CD4-positive, alpha-beta T cell treated with Interleukin-21 for 1 hour (primary cell): ENCODE data around the gene PADI3.

Source experiments
- DNase-seq: peaks from one replicate; pipeline ENCODE4 v3.0.0-alpha.2; 2020

The PADI3 gene

GRCh38 chr1:17248781-17249180 lies at the start of gene PADI3:
Gene PADI3, plus strand, starts transcription at chr1:17249098. Its CDS starts 40 bp downstream, at chr1:17249138.
- DNase-seq: no peak

GRCh38 chr1:17199267-17200044 lies 49.4 kb upstream of the PADI3 start:
- DNase-seq: no peak

- DNase-seq: no peak
These were observed 48.7 kb upstream of the PADI3 start for GRCh38 chr1:17200246-17200645.

GRCh38 chr1:17200756-17201155 lies 48.1 kb upstream of the PADI3 start:
- DNase-seq: no peak

GRCh38 chr1:17201201-17202021 lies 47.5 kb upstream of the PADI3 start:
- DNase-seq: peak; percentile 50

GRCh38 chr1:17204546-17205440 lies 44.1 kb upstream of the PADI3 start, which contains the start of gene PADI1:
Gene PADI1, plus strand, starts transcription at chr1:17205128. Its CDS starts 90 bp downstream, at chr1:17205218.
- DNase-seq: no peak

GRCh38 chr1:17205652-17206051 lies 43.2 kb upstream of the PADI3 start:
- no peak for DNase-seq

- no peak for DNase-seq
These were observed 42.7 kb upstream of the PADI3 start for GRCh38 chr1:17206196-17206595.

- peak; percentile 11 for DNase-seq
These were observed 41.9 kb upstream of the PADI3 start for GRCh38 chr1:17207046-17207445.

GRCh38 chr1:17207540-17207939 lies 41.4 kb upstream of the PADI3 start:
- no peak for DNase-seq

GRCh38 chr1:17207966-17208418 lies 40.9 kb upstream of the PADI3 start:
- DNase-seq: peak; percentile 39

- no peak for DNase-seq
These were observed 40.4 kb upstream of the PADI3 start for GRCh38 chr1:17208546-17208945.

GRCh38 chr1:17209430-17209829 lies 39.5 kb upstream of the PADI3 start:
- DNase-seq: no peak

- DNase-seq: no peak
These were observed 38.7 kb upstream of the PADI3 start for GRCh38 chr1:17210176-17210575.

- no peak for DNase-seq
These were observed 37.5 kb upstream of the PADI3 start for GRCh38 chr1:17211377-17211776.

GRCh38 chr1:17212009-17212408 lies 36.9 kb upstream of the PADI3 start:
- no peak for DNase-seq

GRCh38 chr1:17212487-17213121 lies 36.3 kb upstream of the PADI3 start:
- DNase-seq: peak; percentile 73

- DNase-seq: no peak
These were observed 35.6 kb upstream of the PADI3 start for GRCh38 chr1:17213148-17213781.

- DNase-seq: no peak
These were observed 35.1 kb upstream of the PADI3 start for GRCh38 chr1:17213782-17214148.

- no peak for DNase-seq
These were observed 33.9 kb upstream of the PADI3 start for GRCh38 chr1:17214876-17215544.

GRCh38 chr1:17215545-17215890 lies 33.4 kb upstream of the PADI3 start:
- DNase-seq: no peak
